ENCODE results near the gene EXOC1L. TPM values are rescaled to one million over a fixed set of nuclear protein-coding genes. Genes with fewer than 3 reads are reported as not detected.
A peak's percentile ranks its signal among the peaks of the same experiment; 100 is the strongest.

EXOC1L gene
- total and polyA plus RNA-seq, 8 donors = not detected

DNA sequence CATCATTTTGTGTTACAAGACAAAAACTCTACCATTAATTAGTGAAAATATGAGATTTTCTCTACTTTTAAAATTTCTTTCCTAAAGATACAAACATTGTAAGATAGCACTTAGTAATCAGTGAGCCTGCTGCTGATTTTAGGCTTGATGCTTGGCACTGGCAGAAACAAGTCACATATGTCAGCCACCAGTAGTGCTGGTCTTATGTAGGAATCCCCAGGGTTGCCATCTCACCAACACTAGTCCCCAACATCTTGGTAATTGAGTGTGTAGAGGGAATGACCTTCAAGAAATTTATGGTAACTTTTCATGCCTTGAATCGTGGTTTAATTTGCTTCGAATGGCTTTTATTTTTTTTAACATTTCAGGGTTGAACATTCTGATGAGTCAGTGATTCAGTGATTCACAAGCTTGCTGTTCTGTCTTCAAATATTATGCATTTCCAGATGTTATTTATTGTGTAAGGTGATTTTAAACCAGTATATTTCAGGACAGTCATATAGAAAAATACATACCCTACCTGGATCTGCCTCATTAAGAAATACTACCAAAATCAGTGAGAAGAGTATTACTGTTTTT lies 45.7 kb downstream of the EXOC1L start:
- FAIRE-seq = no peak
- no peak overlapping the region for H3K27ac ChIP-seq
- no peak for TF ChIP-seq CTCF (IDR thresholded peaks at IDR 0.05)

GRCh38 chr4:55866290-55866907 lies 46.8 kb downstream of the EXOC1L start:
- TF ChIP-seq CTCF (IDR thresholded peaks at IDR 0.05) = no peak
- Histone ChIP-seq H3K4me3 (no peak overlapping the region), H3K27me3 (no peaks in the 10 kb centered on the region), H3K9me3 (no peaks in the 10 kb centered on the region), H3K4me1 (peaks cover 0 to 11% (median 9%) of the 10 kb centered on the region in 3 donors), H3K36me3 (peaks cover 0 to 30% (median 16%) of the 10 kb centered on the region in 3 donors), H3K27ac (peak overlapping the region in 2 of 4 donors; percentile 14 to 33)
- DNase-seq (no peak), ATAC-seq (peak; percentile 89 to 96 (median 94)), FAIRE-seq (peak; percentile 41)
- intact Hi-C loops (cut with DNase I) = no loop called here
- 38 to 52% methylated on average over 2 of the region's 2 CpGs for WGBS, 2 donors

More for the DNA sequence above, 45.7 kb downstream of the EXOC1L start:
- Histone ChIP-seq H3K4me3 (no peak overlapping the region), H3K36me3 (peaks cover 0 to 20% (median 9%) of the 10 kb centered on the region in 3 donors), H3K27me3 (no peaks in the 10 kb centered on the region), H3K9me3 (no peaks in the 10 kb centered on the region), H3K4me1 (peaks cover 0 to 11% (median 9%) of the 10 kb centered on the region in 3 donors)
- DNase-seq (no peak), ATAC-seq (no peak)
- 67 to 81% methylated on average over 2 of the region's 2 CpGs for WGBS, 2 donors
- intact Hi-C loops (cut with DNase I) = no loop called here

DNA sequence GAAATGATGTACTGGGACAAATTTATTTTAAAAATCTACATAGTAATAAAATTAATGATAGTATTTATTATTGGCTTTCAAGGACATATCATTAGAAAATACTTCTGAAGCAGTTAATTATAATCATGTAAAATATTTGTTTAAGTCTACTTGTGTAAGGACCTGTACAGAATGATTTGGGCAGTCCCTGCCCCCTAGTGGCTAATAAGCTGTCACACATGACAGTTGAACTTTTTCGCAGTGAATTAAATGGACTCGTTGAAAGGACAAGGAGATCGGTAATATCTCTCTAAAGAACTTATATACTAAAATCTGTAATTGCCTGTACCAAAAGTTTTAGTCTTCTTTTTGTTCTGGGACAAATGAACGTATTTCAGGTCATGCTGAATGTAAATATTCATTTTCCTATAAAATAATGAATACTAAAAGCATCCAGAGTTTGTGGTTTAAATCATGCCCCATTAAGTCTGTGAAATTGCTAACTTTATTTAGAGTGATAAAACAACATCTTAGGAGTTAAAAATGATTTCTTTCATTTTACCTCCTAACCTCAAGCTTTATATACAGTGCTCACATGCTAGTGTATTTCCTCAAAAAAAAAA lies 47.5 kb downstream of the EXOC1L start:
- H3K27ac ChIP-seq = peak overlapping the region in 1 of 4 donors; percentile 33
- FAIRE-seq = peak; percentile 74
- intact Hi-C loops (cut with DNase I) = no loop called here
- no peak overlapping the region for H3K4me3 ChIP-seq
- peak; percentile 46 to 80 (median 74) for TF ChIP-seq CTCF (IDR thresholded peaks at IDR 0.05)
- H3K4me1 ChIP-seq = peaks cover 0 to 11% (median 9%) of the 10 kb centered on the region in 3 donors
- ATAC-seq = peak; percentile 91 to 96 (median 96)
- H3K27me3 ChIP-seq = no peaks in the 10 kb centered on the region
- DNase-seq = no peak
- H3K36me3 ChIP-seq = peaks cover 0 to 37% (median 16%) of the 10 kb centered on the region in 3 donors
- 6 to 7% methylated on average over 4 of the region's 4 CpGs for WGBS, 2 donors
- H3K9me3 ChIP-seq = no peaks in the 10 kb centered on the region

DNA sequence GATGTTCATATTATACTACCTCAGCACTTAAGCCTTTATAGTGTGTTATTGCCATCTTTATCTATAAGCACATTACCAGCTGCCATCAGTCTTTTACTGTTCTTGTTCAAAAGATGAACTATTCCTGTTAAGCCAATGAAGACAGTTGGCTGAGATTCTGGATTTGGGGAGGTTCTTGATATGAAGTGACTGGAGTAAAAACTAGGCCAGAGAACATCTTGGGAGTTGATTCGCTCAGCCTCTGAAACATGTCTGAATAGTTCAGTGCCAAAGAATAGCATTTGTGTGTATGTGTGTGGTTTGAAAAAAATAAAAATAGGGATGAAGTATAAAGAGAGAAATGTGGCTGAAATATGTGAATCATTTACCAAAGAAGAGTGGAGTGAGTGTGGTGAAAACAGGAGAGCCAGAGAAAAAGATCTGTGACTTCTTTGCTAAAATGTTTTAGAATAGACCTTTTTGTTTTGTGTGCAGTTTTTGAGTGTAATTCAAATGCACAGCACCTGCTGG lies 49.0 kb downstream of the EXOC1L start:
- 94 to 98% methylated on average over 1 of the region's 1 CpG for WGBS, 2 donors

More for the DNA sequence above, 49.0 kb downstream of the EXOC1L start:
- Histone ChIP-seq H3K27me3 (no peaks in the 10 kb centered on the region), H3K36me3 (peaks cover 0 to 44% (median 16%) of the 10 kb centered on the region in 3 donors), H3K27ac (no peak overlapping the region), H3K4me3 (no peak overlapping the region), H3K4me1 (peaks cover 0 to 11% (median 9%) of the 10 kb centered on the region in 3 donors), H3K9me3 (no peaks in the 10 kb centered on the region)
- no peak for ATAC-seq
- no peak for FAIRE-seq
- intact Hi-C loops (cut with DNase I) = no loop called here
- TF ChIP-seq CTCF (IDR thresholded peaks at IDR 0.05) = no peak
- no peak for DNase-seq

All from pancreas (tissue), 10 donors.